A673 (cell line): ENCODE data around the gene INTS15.

Source experiments
- EZH2 ChIP-seq: fragments of 200-600 bp; sonication (generic); IDR thresholded peaks from 2 replicates; pipeline ENCODE4 v1.6.1; 2017; ENCODE audit warnings: borderline replicate concordance, low read depth, mild to moderate bottlenecking, mixed read lengths, antibody characterized with exemption, low read length; ENCODE audit not compliant: poor library complexity, severe bottlenecking
- TF ChIP-seq, protein P1 (sequence below): fragments of 300-800, 200-600 bp; sonication (generic); conservative IDR thresholded peaks from 2 replicates; pipeline ENCODE4 v1.5.1; 2017; ENCODE audit warnings: low read depth, mild to moderate bottlenecking, antibody characterized with exemption, low read length, moderate library complexity, mixed read lengths

DNA sequence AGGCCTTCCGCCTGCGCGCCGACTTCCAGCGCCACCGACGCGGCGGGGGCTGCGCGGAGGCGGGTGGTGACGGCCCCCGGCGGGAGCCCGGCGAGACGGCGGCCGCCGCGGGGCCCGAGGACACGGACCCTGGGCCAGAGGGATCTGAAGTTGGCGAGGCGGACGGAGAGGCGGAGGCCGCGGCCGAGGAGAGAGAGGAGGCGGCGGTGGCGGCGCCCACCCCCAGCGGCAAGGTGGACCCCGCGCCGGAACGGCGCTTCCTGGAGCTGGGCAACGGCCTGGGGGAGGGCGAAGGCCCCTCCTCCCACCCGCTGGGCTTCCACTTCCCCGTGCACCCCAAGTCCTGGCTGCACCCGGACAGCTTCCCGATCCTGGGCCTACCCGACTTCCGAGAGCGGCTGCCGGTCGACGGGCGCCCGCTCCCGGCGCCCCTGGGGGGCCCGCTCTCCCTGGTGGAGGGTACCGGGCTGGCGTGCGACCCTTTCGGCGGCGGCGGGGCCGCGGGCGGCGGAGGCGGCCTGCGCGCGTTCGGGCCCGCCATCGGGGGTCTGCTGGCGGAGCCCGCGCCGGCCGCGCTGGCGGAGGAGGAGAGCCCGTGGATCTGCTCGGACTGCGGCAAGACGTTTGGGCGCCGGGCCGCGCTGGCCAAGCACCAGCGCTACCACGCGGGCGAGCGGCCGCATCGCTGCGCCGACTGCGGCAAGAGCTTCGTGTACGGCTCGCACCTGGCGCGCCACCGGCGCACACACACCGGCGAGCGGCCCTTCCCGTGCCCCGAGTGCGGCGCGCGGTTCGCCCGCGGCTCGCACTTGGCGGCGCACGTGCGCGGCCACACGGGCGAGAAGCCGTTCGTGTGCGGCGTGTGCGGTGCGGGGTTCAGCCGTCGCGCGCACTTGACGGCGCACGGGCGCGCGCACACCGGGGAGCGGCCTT lies 63.5 kb downstream of the INTS15 start:
- TF ChIP-seq, protein P1, sequence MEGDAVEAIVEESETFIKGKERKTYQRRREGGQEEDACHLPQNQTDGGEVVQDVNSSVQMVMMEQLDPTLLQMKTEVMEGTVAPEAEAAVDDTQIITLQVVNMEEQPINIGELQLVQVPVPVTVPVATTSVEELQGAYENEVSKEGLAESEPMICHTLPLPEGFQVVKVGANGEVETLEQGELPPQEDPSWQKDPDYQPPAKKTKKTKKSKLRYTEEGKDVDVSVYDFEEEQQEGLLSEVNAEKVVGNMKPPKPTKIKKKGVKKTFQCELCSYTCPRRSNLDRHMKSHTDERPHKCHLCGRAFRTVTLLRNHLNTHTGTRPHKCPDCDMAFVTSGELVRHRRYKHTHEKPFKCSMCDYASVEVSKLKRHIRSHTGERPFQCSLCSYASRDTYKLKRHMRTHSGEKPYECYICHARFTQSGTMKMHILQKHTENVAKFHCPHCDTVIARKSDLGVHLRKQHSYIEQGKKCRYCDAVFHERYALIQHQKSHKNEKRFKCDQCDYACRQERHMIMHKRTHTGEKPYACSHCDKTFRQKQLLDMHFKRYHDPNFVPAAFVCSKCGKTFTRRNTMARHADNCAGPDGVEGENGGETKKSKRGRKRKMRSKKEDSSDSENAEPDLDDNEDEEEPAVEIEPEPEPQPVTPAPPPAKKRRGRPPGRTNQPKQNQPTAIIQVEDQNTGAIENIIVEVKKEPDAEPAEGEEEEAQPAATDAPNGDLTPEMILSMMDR: no peak
- TF ChIP-seq EZH2: no peak
